A549 (cell line): Measurements from ENCODE around the gene ATP6V0A4.

Experiments
- CHD2 ChIP-seq: fragments of 150-350 bp; IDR thresholded peaks from 2 replicates; pipeline ENCODE4 v1.6.1; 2014; ENCODE audit warnings: low read length; ENCODE audit not compliant: partially characterized antibody
- KDM1A ChIP-seq: fragments of 200-600 bp; sonication (generic); IDR thresholded peaks from 2 replicates; pipeline ENCODE4 v1.6.1; 2016; ENCODE audit warnings: low read depth, mild to moderate bottlenecking
- POLR2A ChIP-seq: IDR thresholded peaks from 2 replicates; pipeline ENCODE4 v1.6.1; 2012; ENCODE audit warnings: mild to moderate bottlenecking, low read length
- TF ChIP-seq, protein P1 (sequence below): fragments of >200 bp; sonication (Bioruptor Twin); formaldehyde crosslinking; IDR thresholded peaks from 3 replicates; pipeline ENCODE4 v1.5.1; 2016

DNA sequence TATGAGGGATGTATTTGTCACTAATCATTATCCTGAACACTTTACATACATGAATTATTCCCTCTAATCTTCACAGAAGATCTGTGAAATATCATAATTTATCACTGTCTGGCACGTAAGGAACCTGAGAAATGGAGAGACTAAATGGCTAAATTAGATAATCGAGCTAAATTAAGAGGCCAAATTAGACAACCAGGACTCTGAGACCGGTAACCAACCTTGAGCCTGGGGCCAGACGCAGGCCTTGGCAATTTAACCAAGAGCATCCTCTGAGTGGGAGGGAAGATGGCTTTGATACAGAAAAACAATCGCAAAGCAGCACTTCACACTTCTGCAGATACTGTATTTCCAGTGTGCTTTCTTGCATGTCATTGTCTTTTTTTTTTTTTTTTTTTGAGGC lies 118.2 kb downstream of the ATP6V0A4 start:
- no peak for TF ChIP-seq POLR2A
- TF ChIP-seq, protein P1, sequence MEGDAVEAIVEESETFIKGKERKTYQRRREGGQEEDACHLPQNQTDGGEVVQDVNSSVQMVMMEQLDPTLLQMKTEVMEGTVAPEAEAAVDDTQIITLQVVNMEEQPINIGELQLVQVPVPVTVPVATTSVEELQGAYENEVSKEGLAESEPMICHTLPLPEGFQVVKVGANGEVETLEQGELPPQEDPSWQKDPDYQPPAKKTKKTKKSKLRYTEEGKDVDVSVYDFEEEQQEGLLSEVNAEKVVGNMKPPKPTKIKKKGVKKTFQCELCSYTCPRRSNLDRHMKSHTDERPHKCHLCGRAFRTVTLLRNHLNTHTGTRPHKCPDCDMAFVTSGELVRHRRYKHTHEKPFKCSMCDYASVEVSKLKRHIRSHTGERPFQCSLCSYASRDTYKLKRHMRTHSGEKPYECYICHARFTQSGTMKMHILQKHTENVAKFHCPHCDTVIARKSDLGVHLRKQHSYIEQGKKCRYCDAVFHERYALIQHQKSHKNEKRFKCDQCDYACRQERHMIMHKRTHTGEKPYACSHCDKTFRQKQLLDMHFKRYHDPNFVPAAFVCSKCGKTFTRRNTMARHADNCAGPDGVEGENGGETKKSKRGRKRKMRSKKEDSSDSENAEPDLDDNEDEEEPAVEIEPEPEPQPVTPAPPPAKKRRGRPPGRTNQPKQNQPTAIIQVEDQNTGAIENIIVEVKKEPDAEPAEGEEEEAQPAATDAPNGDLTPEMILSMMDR: no peak
- no peak for TF ChIP-seq CHD2
- TF ChIP-seq KDM1A: no peak
